Stimulated activated CD8-positive, alpha-beta memory T cell treated with anti-CD3 and anti-CD28 coated beads, Interleukin-7, amount 100 ng/mL, for 48 hours (primary cell): ENCODE data around the gene DMTF1.
A peak's percentile ranks its signal among the peaks of the same experiment; 100 is the strongest.
"Not testable (repeated sequence)": the region's sequence is repeated elsewhere in the genome, so short reads cannot be mapped to it uniquely, and the experiment has no call there.

ENCODE experiments used
- DNase-seq, 2 donors: peaks; one replicate each; pipeline ENCODE4 v3.0.0-alpha.2; 2020; ENCODE audit warnings: low read depth in 1 of 2; ENCODE audit errors: extremely low read depth in 1 of 2

Gene DMTF1, protein sequence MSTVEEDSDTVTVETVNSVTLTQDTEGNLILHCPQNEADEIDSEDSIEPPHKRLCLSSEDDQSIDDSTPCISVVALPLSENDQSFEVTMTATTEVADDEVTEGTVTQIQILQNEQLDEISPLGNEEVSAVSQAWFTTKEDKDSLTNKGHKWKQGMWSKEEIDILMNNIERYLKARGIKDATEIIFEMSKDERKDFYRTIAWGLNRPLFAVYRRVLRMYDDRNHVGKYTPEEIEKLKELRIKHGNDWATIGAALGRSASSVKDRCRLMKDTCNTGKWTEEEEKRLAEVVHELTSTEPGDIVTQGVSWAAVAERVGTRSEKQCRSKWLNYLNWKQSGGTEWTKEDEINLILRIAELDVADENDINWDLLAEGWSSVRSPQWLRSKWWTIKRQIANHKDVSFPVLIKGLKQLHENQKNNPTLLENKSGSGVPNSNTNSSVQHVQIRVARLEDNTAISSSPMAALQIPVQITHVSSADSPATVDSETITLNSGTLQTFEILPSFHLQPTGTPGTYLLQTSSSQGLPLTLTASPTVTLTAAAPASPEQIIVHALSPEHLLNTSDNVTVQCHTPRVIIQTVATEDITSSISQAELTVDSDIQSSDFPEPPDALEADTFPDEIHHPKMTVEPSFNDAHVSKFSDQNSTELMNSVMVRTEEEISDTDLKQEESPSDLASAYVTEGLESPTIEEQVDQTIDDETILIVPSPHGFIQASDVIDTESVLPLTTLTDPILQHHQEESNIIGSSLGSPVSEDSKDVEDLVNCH

DNA sequence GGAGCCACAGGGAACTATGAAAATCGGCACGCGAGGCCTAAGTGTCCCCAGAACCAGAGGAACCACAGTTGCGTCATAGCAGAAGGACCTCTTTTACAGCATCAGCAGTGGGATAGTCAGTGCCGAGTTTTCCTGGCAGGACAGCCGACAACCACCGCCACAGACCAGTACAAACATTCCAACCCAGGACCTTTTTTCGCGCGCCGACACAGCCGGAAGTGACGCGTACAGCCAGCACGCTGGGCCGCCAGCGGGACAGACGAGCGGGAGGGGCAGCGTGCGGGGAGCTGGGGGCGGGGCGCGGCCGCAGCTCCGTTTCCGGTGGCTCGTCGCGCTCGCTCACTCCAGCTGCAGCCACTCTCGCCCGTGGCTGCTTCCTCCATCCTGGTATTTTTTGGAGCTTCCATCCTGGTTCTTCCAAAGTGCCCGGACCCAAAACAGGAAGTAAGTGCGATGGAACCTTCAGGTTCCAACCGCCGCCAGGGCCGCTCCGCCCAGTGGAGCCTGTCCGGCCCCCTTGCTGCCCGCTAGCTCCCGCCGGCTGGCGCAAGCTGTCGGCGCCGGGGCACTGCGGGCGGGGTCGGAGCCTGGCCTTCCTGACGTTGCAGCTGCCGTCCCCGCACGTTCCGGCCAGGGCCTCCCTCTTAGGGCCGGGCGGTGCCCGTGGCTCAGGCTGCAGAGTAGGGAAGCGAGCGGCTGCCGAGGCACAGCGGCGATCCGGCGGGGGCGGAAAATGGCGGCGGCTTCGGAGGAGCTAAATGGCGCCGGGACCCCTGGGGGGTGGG, at the start of gene DMTF1:
Gene DMTF1 (plus strand): TSS at position 342 of the 785 bp plus-strand sequence. CDS start 12,489 bp downstream, outside the sequence.
- DNase-seq = peak; percentile 82 to 83

DNA sequence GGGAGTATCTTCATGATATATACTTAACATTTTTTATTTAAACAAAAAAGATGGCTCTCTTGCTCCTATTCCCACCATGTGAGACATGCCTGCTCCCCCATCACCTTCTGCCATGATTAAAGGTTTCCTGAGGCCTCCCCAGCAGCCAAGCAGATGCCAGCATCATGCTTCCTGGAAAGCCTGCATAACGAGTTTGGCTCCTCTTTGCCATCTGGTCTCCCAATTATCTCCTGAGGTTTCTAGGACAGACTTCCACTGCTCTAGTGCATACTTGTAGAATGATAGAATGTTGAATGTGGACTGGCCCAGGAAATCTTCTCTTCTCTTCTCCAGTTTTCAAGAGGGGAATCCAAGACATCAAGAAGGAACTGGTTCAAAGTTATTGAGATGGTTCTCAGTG, 46.9 kb upstream of the DMTF1 start:
- DNase-seq = no peak

DNA sequence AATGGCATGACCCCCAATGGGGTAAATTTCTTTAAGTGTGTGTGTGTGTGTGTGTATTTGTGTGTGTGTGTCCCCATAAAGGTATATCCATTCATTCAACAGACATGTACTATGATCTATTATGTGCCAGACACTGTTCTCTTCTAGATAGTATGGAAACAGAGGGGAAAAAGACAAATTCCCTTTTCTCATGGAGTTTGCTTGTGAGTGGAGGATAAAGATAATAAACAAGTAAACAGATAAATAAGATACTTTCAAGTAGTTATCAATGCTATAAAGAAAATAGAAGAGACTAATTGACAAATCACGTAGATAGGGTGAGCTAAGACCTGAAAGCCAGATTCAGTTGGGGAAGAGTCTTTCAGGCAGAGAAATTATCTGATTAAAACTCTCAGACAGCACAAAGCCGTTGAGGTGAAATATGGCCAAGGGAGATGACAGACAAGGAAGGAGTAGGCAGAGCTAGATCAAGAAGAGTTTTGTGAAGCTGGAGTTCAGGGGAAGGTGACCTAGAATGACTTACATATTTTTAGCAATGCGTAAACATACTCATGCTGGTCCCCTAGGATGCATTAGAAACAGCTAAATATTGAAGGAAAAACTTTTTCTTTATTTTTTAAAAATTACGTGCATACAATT, 45.2 kb upstream of the DMTF1 start:
- DNase-seq = no peak

DNA sequence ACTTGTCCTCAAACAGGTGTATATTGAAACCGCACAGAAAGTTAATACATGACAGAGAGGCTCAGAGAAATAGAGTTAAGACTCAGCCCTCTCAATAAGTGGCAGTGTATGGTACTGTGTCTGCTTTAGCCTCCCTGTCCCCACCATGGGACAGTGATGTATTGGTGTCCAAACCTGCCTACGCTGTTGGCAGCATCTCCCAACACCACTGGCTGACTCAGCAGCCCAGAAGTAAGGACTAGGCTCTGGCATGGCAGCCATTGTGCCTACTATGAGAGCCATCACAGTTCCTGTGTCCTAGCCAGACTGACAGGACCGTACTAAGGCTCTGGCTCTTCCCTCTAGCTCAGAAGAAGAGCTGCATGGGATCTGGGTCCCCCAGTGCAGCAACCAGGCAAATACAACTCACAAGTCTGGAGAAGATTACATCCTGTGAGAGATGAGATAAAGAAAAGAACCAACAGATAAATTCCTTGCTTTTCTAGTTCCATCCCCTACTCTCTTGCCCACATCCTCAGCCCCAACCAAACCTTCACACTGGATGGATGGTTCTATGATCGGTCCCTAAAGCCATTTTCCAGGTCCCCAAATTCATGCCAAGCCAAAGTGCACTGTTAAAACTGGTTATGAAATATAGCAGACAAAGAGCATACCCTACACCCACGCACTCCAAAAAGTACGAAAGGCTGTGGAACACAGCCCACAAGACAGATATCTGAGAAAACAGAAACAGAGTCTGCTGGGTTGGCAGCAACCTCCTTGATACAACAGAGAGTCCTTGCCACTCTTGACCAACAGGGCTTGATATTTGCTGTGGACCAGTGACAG, 44.1 kb upstream of the DMTF1 start:
- no peak for DNase-seq

DNA sequence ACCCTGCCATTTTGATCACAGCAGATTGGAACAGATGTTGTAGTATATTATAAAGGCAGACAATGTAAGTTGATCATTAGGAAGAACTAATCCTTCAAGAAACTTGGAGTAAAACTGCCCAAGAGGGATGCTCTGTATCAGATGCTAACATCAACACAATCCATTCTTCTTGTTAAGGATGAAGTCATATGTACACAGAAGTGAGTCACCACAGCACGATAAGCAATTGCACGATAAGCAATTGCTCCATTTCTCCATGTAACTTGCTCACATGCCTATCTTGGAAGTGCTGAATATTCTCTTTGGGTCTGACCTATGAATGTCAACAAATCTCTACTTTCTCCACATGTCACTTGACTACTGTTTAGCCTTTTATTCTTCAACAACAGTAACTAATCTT, 41.5 kb upstream of the DMTF1 start:
- no peak for DNase-seq

DNA sequence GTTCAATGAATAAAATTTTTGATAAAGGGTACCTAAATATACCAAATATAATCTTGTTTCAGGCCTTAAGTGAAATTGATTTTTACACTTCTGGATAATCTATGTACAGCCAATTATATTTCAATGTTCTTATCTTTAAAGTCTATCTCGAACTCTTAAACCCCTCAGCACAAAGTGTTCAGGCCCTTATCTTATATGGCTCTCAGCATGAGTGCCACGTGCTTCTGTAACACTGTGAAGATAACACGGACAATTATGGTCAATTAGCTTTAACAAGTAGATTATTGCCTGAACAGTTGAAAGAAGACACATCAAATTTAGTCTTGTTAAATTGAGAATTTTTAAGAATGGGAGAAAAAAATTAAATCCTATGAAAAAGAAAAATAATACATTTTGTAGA, 40.4 kb upstream of the DMTF1 start:
- no peak for DNase-seq

DNA sequence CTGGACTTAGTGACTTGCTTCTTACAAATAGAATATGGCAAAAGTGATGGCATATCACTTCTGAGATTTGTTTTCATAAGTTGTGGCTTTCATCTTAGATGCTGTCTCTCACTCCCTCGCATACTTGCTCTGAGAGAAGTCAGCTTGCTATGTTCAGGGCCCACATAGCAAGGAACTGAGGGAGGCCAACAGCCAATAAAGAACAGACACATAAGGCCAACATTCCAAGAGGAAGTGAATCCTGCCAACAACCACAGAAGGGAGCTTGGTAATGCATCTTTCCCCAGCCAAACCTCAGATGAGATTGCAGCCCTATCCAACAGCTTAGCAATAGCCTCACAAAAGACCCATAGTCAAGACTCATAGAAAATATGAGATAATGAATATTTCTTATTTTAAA, 39.2 kb upstream of the DMTF1 start:
- DNase-seq = no peak

DNA sequence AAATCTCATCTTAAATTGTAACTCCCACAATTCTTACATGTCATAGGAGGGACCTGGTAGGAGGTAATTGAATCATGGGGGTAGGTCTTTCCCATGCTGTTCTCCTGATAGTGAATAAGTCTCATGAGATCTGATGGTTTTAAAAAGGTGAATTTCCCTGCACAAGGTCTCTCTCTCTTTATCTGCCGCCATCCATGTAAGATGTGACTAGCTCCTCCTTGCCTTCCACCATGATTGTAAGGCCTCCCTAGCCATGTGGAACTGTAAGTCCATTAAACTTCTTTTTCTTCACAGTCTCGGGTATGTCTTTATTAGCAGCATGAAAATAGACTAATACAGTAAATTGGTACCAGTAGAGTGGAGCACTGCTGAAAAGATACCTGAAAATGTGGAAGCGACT, 38.3 kb upstream of the DMTF1 start:
- DNase-seq = not testable (repeated sequence)

DNA sequence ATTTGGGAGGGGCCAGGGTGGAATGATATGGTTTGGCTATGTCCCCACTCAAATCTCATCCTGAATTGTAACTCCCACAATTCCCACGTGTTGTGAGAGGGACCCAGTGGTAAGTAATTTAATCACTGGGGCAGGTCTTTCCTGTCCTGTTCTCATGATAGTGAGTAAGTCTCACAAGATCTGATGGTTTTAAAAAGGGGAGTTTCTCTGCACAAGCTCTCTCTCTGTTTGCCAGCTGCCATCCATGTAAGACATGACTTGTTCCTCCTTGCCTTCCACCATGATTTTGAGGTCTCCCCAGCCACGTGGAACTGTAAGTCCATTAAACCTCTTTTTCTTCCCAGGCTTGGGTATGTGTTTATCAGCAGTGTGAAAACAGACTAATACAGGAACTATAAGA, 36.5 kb upstream of the DMTF1 start:
- not testable (repeated sequence) for DNase-seq

DNA sequence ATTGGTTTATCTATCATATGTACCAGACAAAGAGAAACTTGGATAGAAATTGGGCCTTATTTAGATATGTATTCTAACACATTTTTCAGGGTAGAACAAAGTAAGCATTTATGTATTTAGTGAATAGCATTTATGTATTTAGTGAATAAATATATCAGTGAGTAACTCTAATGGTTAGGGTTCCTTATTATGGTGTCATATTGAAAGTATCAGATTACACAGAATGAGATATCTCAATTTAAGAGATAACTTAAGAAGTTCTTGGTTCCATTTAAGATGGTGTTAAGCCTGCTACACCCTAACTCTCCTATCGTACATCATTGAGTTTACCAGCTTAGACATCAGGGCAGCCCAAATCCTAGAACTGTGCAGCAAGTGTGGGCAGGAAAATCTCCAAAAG, 35.9 kb upstream of the DMTF1 start:
- DNase-seq = no peak

DNA sequence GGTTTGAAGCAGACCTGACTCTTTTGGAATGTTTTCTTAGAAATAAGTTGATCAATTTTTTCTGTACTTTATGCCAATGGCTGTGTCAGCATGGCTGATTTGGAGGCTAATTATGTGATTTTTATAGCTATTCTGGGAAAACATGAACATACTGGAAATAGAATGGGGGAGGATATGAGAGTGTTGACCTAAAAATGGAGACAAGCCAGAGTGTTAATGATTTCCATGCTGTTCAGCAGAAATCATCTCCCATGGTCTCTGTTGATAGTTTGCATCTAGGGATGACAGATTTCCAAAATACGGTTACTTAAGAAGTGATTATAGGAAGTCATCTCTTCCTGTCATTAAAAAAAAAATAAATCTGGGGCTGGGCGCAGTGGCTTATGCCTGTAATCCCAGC, 32.7 kb upstream of the DMTF1 start:
- no peak for DNase-seq

DNA sequence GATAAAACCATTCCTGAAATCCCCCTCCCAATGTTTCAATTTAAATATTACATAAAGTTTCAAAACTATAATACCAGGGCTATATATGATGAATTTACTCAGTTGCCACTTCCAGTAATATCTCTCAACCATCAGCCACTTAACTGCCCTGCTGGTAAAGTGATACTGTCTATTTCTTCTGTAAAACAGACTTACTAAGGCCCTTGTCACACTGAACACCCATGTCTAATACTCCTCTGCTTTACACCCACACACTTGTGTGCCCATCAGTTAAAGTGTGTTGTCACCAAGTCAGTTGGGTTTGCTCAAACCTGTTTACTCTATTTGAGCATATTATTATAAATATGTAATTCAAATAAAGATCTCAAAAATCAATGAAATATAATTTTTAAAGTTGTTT, 29.1 kb upstream of the DMTF1 start:
- DNase-seq = no peak

DNA sequence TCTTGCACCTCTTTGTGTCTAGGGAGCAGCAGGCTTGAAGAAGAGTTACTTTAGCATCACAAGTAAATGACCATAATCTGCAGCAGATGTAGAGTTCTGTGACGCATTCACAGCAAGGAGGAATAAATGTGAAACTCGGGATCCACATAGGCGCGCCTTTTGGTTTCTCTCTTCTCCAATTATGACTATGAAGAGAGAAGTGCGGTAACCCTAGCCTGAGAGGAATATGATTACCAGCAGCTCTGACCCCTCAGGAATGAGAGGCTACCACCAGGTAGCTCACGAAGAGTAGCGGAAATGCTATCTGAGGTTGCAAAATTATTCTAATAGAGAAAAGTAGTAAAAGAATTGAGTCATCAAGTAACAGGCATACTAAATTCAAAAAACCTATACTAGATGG, 25.2 kb upstream of the DMTF1 start:
- no peak for DNase-seq

DNA sequence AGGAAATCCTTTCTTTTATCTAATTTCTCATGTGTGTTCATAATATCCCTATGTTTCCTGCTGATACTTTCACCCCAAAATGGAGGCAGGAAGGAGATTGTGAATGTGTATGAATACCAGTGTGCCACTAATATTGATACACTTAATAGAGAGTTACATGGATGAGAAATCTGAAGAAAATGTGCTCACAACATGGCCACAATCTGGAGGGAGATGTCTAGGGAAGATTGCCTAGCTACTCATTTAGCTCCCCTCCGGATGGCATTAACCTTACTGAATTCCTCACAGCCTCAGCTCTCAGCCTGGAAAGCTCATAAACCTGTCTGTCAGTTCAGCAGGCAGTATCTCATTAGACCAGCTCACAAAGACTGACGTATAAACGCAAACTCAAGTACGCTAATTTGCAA, 23.4 kb upstream of the DMTF1 start:
- DNase-seq = no peak

DNA sequence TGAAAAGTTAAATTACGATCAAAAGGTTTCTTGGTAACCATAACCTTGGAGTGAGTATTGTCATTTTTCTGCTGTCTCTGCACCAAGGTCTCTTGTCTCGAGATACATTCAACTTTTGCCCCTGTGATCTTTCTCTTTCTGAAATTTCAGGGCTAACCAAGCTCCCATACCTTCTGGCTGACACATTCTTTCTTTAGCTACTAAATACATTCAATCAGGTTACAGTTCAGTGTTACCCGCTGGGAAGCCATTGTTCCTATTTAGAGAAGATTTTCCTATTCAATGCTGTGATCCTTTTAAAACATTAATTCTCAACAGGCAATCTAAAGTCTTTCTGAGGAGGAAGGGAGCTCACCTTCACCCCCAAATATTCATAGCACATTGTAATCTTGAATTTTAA, 22.9 kb upstream of the DMTF1 start:
- no peak for DNase-seq

DNA sequence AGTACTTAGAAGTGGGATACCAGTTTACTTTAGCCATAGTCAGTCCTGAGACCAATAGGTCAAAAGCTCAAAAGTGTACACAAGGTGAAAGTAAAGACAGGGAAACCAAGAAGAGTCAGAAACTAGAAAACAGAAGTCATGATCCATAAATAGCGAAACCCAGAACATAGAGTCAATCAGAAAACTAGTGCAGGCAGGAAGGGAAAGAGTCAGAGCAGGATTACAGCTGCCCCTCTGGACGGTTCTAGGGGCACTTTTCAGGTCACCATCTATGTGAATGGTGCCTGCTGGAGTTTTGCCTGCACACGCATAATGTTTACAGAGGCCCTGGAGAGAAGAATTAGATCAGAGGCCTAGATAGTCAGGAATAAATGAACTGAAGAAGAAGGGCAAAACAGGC, 22.4 kb upstream of the DMTF1 start:
- DNase-seq = no peak

DNA sequence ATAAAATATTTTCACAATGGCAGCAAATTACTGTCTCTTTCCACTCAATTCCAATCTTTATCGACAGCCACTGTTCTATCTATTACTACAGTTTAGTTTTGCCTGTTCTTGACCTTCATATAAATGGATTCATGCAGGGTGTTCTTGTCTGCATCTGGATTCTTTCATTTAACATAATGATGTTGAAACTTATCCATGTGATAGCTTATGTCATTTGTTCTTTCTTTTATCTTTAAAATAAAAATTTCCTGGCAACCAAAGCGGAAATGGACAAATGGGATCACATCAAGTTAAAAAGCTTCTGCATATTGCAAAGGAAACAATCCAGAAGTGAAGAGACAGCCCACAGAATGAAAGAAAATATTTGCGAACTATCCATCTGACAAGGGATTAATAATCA, 20.5 kb upstream of the DMTF1 start:
- no peak for DNase-seq

DNA sequence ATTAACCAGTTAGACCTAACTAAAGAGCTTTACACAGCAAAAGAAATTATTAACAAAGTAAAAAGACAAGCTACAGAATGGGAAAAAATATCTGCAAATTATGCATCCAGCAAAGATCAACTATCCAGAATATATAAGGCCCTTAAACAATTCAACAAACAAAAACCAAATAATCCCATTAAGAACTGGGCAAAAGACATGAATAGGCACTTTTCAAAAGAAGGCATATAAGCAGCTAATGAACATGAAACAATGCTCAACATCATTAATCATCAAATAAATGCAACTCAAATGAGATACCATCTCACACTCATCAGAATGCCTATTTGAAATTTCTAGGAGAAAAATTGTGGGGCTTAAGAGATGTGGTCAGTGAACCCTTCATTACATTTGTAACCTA, 15.0 kb upstream of the DMTF1 start:
- no peak for DNase-seq

DNA sequence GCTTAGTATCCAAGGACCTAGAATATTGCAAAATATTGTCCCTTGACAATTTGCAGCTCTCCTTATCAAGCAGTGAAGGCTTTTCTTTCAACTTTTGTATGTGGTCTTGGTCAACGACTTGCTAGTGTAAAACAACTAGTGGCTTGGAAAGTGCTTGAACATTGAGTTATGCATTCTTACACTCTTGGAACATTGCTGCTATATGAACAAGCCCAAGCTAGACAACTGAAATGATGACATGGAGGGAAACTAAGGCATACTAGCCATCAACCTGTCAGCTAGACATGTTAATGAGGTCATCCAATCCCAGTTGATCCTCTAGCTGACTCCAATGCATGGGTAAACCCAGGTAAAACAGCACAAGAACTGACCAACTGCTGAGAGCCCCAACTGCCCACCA, 12.7 kb upstream of the DMTF1 start:
- no peak for DNase-seq

DNA sequence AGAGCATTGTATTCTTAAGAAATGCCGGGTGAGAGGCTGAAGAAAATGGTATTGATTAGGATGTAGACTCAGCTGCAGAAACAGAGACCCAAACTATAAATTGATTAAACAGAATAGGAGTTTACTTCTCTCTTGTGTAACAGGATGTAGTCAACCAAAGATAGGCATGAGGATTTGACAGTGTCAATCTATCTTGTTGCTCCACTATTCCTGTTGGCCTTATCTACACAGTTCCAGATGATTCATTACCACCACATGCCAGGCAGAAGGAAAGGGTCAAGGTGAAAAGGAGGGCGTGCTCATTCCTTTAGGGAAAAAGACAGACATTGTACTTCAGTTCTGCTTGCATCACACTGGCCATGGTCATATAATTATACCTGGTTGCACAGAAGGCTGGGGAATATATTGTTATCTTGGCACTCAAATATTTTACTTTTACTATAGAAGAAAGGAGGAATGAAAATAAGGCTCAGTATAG, 11.9 kb upstream of the DMTF1 start:
- DNase-seq = no peak
